ENCODE data around the gene TCAP.

Gene TCAP

GRCh38 chr17:39677542-39678339 is 12.6 kb downstream of the TCAP start:
- H3K9me3 Mint-ChIP-seq, result no peaks in the 10 kb centered on the region
- H3K4me3 Mint-ChIP-seq, result peak overlapping the region in 2 of 3 experiments; percentile 20 to 28
- no peak for TF ChIP-seq CTCF (IDR thresholded peaks at IDR 0.05; ENCODE audit: unreplicated experiment in 3 of 3)
- no peaks in the 10 kb centered on the region for H3K27me3 Mint-ChIP-seq (ENCODE audit: low read depth)
- H3K4me1 Mint-ChIP-seq, result peaks cover 48% of the 10 kb centered on the region
- H3K36me3 Mint-ChIP-seq (ENCODE audit: low read depth), result peaks cover 10% of the 10 kb centered on the region
- H3K27ac Mint-ChIP-seq, result peak overlapping the region; percentile 75 to 83 (median 80)

- Mint-ChIP-seq H3K4me3 (peak overlapping the region in 1 of 3 experiments; percentile 20), H3K9me3 (no peaks in the 10 kb centered on the region), H3K4me1 (peaks cover 48% of the 10 kb centered on the region), H3K36me3 (ENCODE audit: low read depth) (peaks cover 16% of the 10 kb centered on the region), H3K27me3 (ENCODE audit: low read depth) (no peaks in the 10 kb centered on the region), H3K27ac (peak overlapping the region; percentile 75 to 83 (median 80))
- no peak for TF ChIP-seq CTCF (IDR thresholded peaks at IDR 0.05; ENCODE audit: unreplicated experiment in 3 of 3)
These were observed 13.4 kb downstream of the TCAP start for GRCh38 chr17:39678340-39679116.

- peaks cover 48% of the 10 kb centered on the region for H3K4me1 Mint-ChIP-seq
- peak overlapping the region in 1 of 3 experiments; percentile 31 for H3K4me3 Mint-ChIP-seq
- peaks cover 21% of the 10 kb centered on the region for H3K36me3 Mint-ChIP-seq (ENCODE audit: low read depth)
- peak overlapping the region in 2 of 3 experiments; percentile 22 to 67 for H3K27ac Mint-ChIP-seq
- no peak for TF ChIP-seq CTCF (IDR thresholded peaks at IDR 0.05; ENCODE audit: unreplicated experiment in 3 of 3)
- no peaks in the 10 kb centered on the region for H3K9me3 Mint-ChIP-seq
- H3K27me3 Mint-ChIP-seq (ENCODE audit: low read depth), result no peaks in the 10 kb centered on the region
These were observed 14.5 kb downstream of the TCAP start for GRCh38 chr17:39679521-39680192.

- Mint-ChIP-seq H3K36me3 (ENCODE audit: low read depth) (peaks cover 31% of the 10 kb centered on the region), H3K27me3 (ENCODE audit: low read depth) (peaks cover 2% of the 10 kb centered on the region), H3K9me3 (no peaks in the 10 kb centered on the region), H3K27ac (no peak overlapping the region), H3K4me1 (peaks cover 38% of the 10 kb centered on the region), H3K4me3 (no peak overlapping the region)
- TF ChIP-seq CTCF (IDR thresholded peaks at IDR 0.05; ENCODE audit: unreplicated experiment in 3 of 3), result no peak
These were observed 18.3 kb downstream of the TCAP start for GRCh38 chr17:39683295-39683939.

- peaks cover 34% of the 10 kb centered on the region for H3K4me1 Mint-ChIP-seq
- peaks cover 31% of the 10 kb centered on the region for H3K36me3 Mint-ChIP-seq (ENCODE audit: low read depth)
- H3K27me3 Mint-ChIP-seq (ENCODE audit: low read depth), result peaks cover 3% of the 10 kb centered on the region
These were observed 19.4 kb downstream of the TCAP start for GRCh38 chr17:39684369-39685192.

More at GRCh38 chr17:39684369-39685192, 19.4 kb downstream of the TCAP start:
- Mint-ChIP-seq H3K4me3 (peak overlapping the region in 2 of 3 experiments; percentile 43 to 60), H3K9me3 (no peaks in the 10 kb centered on the region), H3K27ac (no peak overlapping the region)
- TF ChIP-seq CTCF (IDR thresholded peaks at IDR 0.05; ENCODE audit: unreplicated experiment in 3 of 3), result no peak

All from nephron (organoid).